Measurements from ENCODE around the gene DEFB124. TPM values are rescaled to one million over a fixed set of nuclear protein-coding genes. Genes with fewer than 3 reads are reported as not detected.
"Not testable (repeated sequence)": the region's sequence is repeated elsewhere in the genome, so short reads cannot be mapped to it uniquely, and the experiment has no call there.

Gene DEFB124
- not detected for total RNA-seq

- Mint-ChIP-seq H3K27me3 (peaks cover 32% of the 10 kb centered on the region), H3K4me1 (ENCODE audit: low read depth) (peaks cover 10% of the 10 kb centered on the region), H3K36me3 (no peaks in the 10 kb centered on the region), H3K27ac (no peak within 1 kb of the TSS), H3K4me3 (no peak within 1 kb of the TSS), H3K9me3 (no peaks in the 10 kb centered on the region)
- CTCF ChIA-PET = interaction anchor here (3.4 kb wide), 1 partner anchor 28 kb away, joined by 20 read pairs; no protein-coding TSS in a partner anchor
- intact Hi-C loops (cut with micrococcal nuclease) = no loop called here
- no peak for DNase-seq
- POLR2A ChIA-PET = no interaction called here
These were observed at the start of gene DEFB124, which contains the start of gene REM1 for GRCh38 chr20:31474758-31475427. Gene DEFB124 (minus strand): TSS chr20:31475127. CDS start chr20:31473013, 2,114 bp downstream. Gene REM1 (plus strand): TSS chr20:31475288. CDS start chr20:31476446, 1,158 bp downstream.

- Mint-ChIP-seq H3K27me3 (no peaks in the 10 kb centered on the region), H3K9me3 (no peaks in the 10 kb centered on the region), H3K27ac (no peak overlapping the region), H3K36me3 (peaks cover 19% of the 10 kb centered on the region), H3K4me1 (ENCODE audit: low read depth) (peaks cover 45% of the 10 kb centered on the region), H3K4me3 (no peak overlapping the region)
- no peak for DNase-seq
- intact Hi-C loops (cut with micrococcal nuclease) = no loop called here
- CTCF ChIA-PET = interaction anchor here (0.6 to 1.2 kb wide), 2 partner anchors 38 to 89 kb away, joined by 3 to 5 read pairs; no protein-coding TSS in a partner anchor
- POLR2A ChIA-PET = no interaction called here
These were observed 48.7 kb upstream of the DEFB124 start for GRCh38 chr20:31523361-31524283.

GRCh38 chr20:31522731-31523130, 47.8 kb upstream of the DEFB124 start:
- intact Hi-C loops (cut with micrococcal nuclease) = no loop called here
- Mint-ChIP-seq H3K36me3 (peaks cover 19% of the 10 kb centered on the region), H3K4me1 (ENCODE audit: low read depth) (peaks cover 45% of the 10 kb centered on the region), H3K4me3 (no peak overlapping the region), H3K27ac (no peak overlapping the region), H3K27me3 (no peaks in the 10 kb centered on the region), H3K9me3 (no peaks in the 10 kb centered on the region)
- POLR2A ChIA-PET = no interaction called here
- CTCF ChIA-PET = interaction anchor here (0.6 to 1.2 kb wide), 3 partner anchors 35 to 90 kb away, joined by 3 to 5 read pairs (median 5); no protein-coding TSS in a partner anchor
- DNase-seq = no peak

- CTCF ChIA-PET = interaction anchor here (0.7 to 1.5 kb wide), 4 partner anchors 9 to 91 kb away, joined by 3 to 9 read pairs (median 5); no protein-coding TSS in a partner anchor
- peaks cover 40% of the 10 kb centered on the region for H3K4me1 Mint-ChIP-seq (ENCODE audit: low read depth)
- POLR2A ChIA-PET; H3K27ac Mint-ChIP-seq; H3K36me3 Mint-ChIP-seq; intact Hi-C loops (cut with micrococcal nuclease); H3K4me3 Mint-ChIP-seq; H3K9me3 Mint-ChIP-seq; DNase-seq; H3K27me3 Mint-ChIP-seq: not testable (repeated sequence)
These were observed 46.3 kb upstream of the DEFB124 start for GRCh38 chr20:31521267-31521666.

- Mint-ChIP-seq H3K4me3 (no peak overlapping the region), H3K27ac (no peak overlapping the region), H3K27me3 (no peaks in the 10 kb centered on the region), H3K9me3 (no peaks in the 10 kb centered on the region), H3K4me1 (ENCODE audit: low read depth) (peaks cover 30% of the 10 kb centered on the region), H3K36me3 (peaks cover 8% of the 10 kb centered on the region)
- DNase-seq = peak; percentile 18
- CTCF ChIA-PET = interaction anchor here (0.7 to 4.0 kb wide), 2 partner anchors 15 to 96 kb away, joined by 3 to 16 read pairs; no protein-coding TSS in a partner anchor
- intact Hi-C loops (cut with micrococcal nuclease) = no loop called here
- POLR2A ChIA-PET = no interaction called here
These were observed 42.4 kb upstream of the DEFB124 start for GRCh38 chr20:31517373-31517772.

- peaks cover 4% of the 10 kb centered on the region for H3K36me3 Mint-ChIP-seq
- no peak overlapping the region for H3K27ac Mint-ChIP-seq
- H3K27me3 Mint-ChIP-seq = no peaks in the 10 kb centered on the region
- no peak overlapping the region for H3K4me3 Mint-ChIP-seq
- ChIA-PET POLR2A (no interaction called here), CTCF (interaction anchor here (1.4 to 4.0 kb wide), 3 partner anchors 14 to 207 kb away, joined by 8 to 16 read pairs (median 8); partner anchors contain the start of gene BCL2L1)
- DNase-seq = peak; percentile 62
- no peaks in the 10 kb centered on the region for H3K9me3 Mint-ChIP-seq
- intact Hi-C loops (cut with micrococcal nuclease) = no loop called here
- H3K4me1 Mint-ChIP-seq (ENCODE audit: low read depth) = peaks cover 24% of the 10 kb centered on the region
These were observed 41.7 kb upstream of the DEFB124 start for GRCh38 chr20:31516651-31517050.

- H3K36me3 Mint-ChIP-seq = peaks cover 4% of the 10 kb centered on the region
- no peaks in the 10 kb centered on the region for H3K9me3 Mint-ChIP-seq
- no peak for DNase-seq
- H3K27ac Mint-ChIP-seq = no peak overlapping the region
- no peaks in the 10 kb centered on the region for H3K27me3 Mint-ChIP-seq
- no peak overlapping the region for H3K4me3 Mint-ChIP-seq
- ChIA-PET CTCF (interaction anchor here (1.4 to 4.0 kb wide), 3 partner anchors 14 to 207 kb away, joined by 8 to 16 read pairs (median 8); partner anchors contain the start of gene BCL2L1), POLR2A (interaction anchor here (1.1 kb wide), 1 partner anchor 57 kb away, joined by 3 read pairs; no protein-coding TSS in a partner anchor)
- H3K4me1 Mint-ChIP-seq (ENCODE audit: low read depth) = peaks cover 22% of the 10 kb centered on the region
- intact Hi-C loops (cut with micrococcal nuclease) = no loop called here
These were observed 41.2 kb upstream of the DEFB124 start for GRCh38 chr20:31516166-31516565.

- Mint-ChIP-seq H3K36me3 (peaks cover 4% of the 10 kb centered on the region), H3K27me3 (no peaks in the 10 kb centered on the region), H3K27ac (no peak overlapping the region), H3K9me3 (no peaks in the 10 kb centered on the region), H3K4me3 (no peak overlapping the region), H3K4me1 (ENCODE audit: low read depth) (peaks cover 19% of the 10 kb centered on the region)
- intact Hi-C loops (cut with micrococcal nuclease) = loop anchor here (2.0 kb wide), 3 partner anchors 31 to 207 kb away; partner anchors contain the start of gene BCL2L1
- ChIA-PET CTCF (interaction anchor here (1.4 to 4.0 kb wide), 3 partner anchors 13 to 208 kb away, joined by 8 to 16 read pairs (median 8); partner anchors contain the start of gene BCL2L1), POLR2A (interaction anchor here (1.1 kb wide), 1 partner anchor 57 kb away, joined by 3 read pairs; no protein-coding TSS in a partner anchor)
- DNase-seq = peak; percentile 59
These were observed 40.8 kb upstream of the DEFB124 start for GRCh38 chr20:31515775-31516107.

- peaks cover 4% of the 10 kb centered on the region for H3K36me3 Mint-ChIP-seq
- intact Hi-C loops (cut with micrococcal nuclease) = loop anchor here (2.0 kb wide), 3 partner anchors 32 to 208 kb away; partner anchors contain the start of gene BCL2L1
- DNase-seq = no peak
- no peaks in the 10 kb centered on the region for H3K9me3 Mint-ChIP-seq
- H3K4me3 Mint-ChIP-seq = no peak overlapping the region
- CTCF ChIA-PET = interaction anchor here (1.4 to 4.0 kb wide), 3 partner anchors 13 to 208 kb away, joined by 8 to 16 read pairs (median 8); partner anchors contain the start of gene BCL2L1
- POLR2A ChIA-PET = interaction anchor here (1.1 kb wide), 1 partner anchor 58 kb away, joined by 3 read pairs; no protein-coding TSS in a partner anchor
- peaks cover 15% of the 10 kb centered on the region for H3K4me1 Mint-ChIP-seq (ENCODE audit: low read depth)
- H3K27ac Mint-ChIP-seq = no peak overlapping the region
- no peaks in the 10 kb centered on the region for H3K27me3 Mint-ChIP-seq
These were observed 40.3 kb upstream of the DEFB124 start for GRCh38 chr20:31515072-31515774.

GRCh38 chr20:31514154-31515071, 39.5 kb upstream of the DEFB124 start, which contains the start of gene HM13:
Gene HM13 (plus strand): TSS chr20:31514442. CDS start chr20:31514552, 110 bp downstream.
- ChIA-PET CTCF (interaction anchor here (0.6 to 4.0 kb wide), 5 partner anchors 12 to 98 kb away, joined by 3 to 16 read pairs (median 5); no protein-coding TSS in a partner anchor), POLR2A (no interaction called here)
- DNase-seq = peak; percentile 92
- Mint-ChIP-seq H3K9me3 (no peaks in the 10 kb centered on the region), H3K27me3 (no peaks in the 10 kb centered on the region), H3K4me1 (ENCODE audit: low read depth) (peaks cover 9% of the 10 kb centered on the region), H3K36me3 (peaks cover 4% of the 10 kb centered on the region), H3K27ac (peak within 1 kb of the TSS; percentile 59), H3K4me3 (no peak within 1 kb of the TSS)
- intact Hi-C loops (cut with micrococcal nuclease) = loop anchor here (2.0 kb wide), 3 partner anchors 32 to 208 kb away; partner anchors contain the start of gene BCL2L1

Measured in activated CD4-positive, alpha-beta memory T cell treated with anti-CD3 and anti-CD28 coated beads for 36 hours (primary cell).